HepG2 (cell line): Measurements from ENCODE around the gene CD72. TPM values are rescaled to one million over a fixed set of nuclear protein-coding genes. Genes with fewer than 3 reads are reported as not detected.

Source experiments
- DNMT3B ChIP-seq: conservative IDR thresholded peaks from 2 replicates; pipeline ENCODE4 v1.6.1; 2016; ENCODE audit warnings: missing biosample characterization, control low read depth
- ELF4 ChIP-seq: sonication (generic); formaldehyde crosslinking; IDR thresholded peaks from 2 replicates; pipeline ENCODE4 v1.5.0; 2020; ENCODE audit warnings: missing genetic modification reagents, mild to moderate bottlenecking, moderate library complexity, borderline replicate concordance
- FOXO4 ChIP-seq: sonication (generic); formaldehyde crosslinking; conservative IDR thresholded peaks from 2 replicates; pipeline ENCODE4 v1.8.1; 2023; ENCODE audit warnings: missing genetic modification reagents
- GMEB2 ChIP-seq: IDR thresholded peaks from 2 replicates; pipeline ENCODE4 v1.6.1; 2016; ENCODE audit warnings: missing biosample characterization, missing genetic modification reagents, low read depth
- KAT8 ChIP-seq: IDR thresholded peaks from 2 replicates; pipeline ENCODE4 v1.6.1; 2016; ENCODE audit warnings: missing genetic modification reagents, missing compliant biosample characterization
- KDM4B ChIP-seq: sonication (generic); formaldehyde crosslinking; IDR thresholded peaks from 2 replicates; pipeline ENCODE4 v1.4.0; 2020; ENCODE audit warnings: missing genetic modification reagents
- MBNL3 ChIP-seq: fragments of 250-450 bp; sonication (Bioruptor Pico); conservative IDR thresholded peaks from 2 replicates; pipeline ENCODE4 v1.8.0; 2022; ENCODE audit warnings: mild to moderate bottlenecking, inconsistent platforms
- MLX ChIP-seq: IDR thresholded peaks from 2 replicates; pipeline ENCODE4 v1.6.1; 2016
- NFIB ChIP-seq: sonication (generic); formaldehyde crosslinking; IDR thresholded peaks from 2 replicates; pipeline ENCODE4 v1.9.0; 2021; ENCODE audit warnings: missing genetic modification reagents, mild to moderate bottlenecking, borderline replicate concordance
- SIN3A ChIP-seq: IDR thresholded peaks from 2 replicates; pipeline ENCODE4 v1.6.1; 2011; ENCODE audit warnings: low read depth, mild to moderate bottlenecking, control low read depth, low read length, borderline replicate concordance
- SNAPC2 ChIP-seq: sonication (generic); formaldehyde crosslinking; IDR thresholded peaks from 2 replicates; pipeline ENCODE4 v1.8.1; 2022; ENCODE audit warnings: mild to moderate bottlenecking, missing genetic modification reagents
- SP1 ChIP-seq, 2 experiments: fragments of 450-650 bp in 1 of 2; sonication (generic) in 1 of 2; formaldehyde crosslinking in 1 of 2; IDR thresholded peaks; 2 replicates each; pipeline versions ENCODE4 v1.4.0 to v1.6.1; 2016 to 2020; ENCODE audit warnings: missing genetic modification reagents in 1 of 2
- TAF15 ChIP-seq: fragments of 200-400 bp; formaldehyde crosslinking; IDR thresholded peaks from one replicate; pipeline ENCODE4 v1.6.1; 2018; ENCODE audit warnings: mild to moderate bottlenecking, low read depth, low read length; ENCODE audit not compliant: poor library complexity, severe bottlenecking
- TEAD3 ChIP-seq: optimal IDR thresholded peaks from 2 replicates; pipeline ENCODE3; 2016; ENCODE audit warnings: borderline replicate concordance
- TSC22D2 ChIP-seq: sonication (generic); formaldehyde crosslinking; IDR thresholded peaks from 2 replicates; pipeline ENCODE4 v1.5.1; 2020; ENCODE audit warnings: missing genetic modification reagents, mild to moderate bottlenecking, borderline replicate concordance
- U2AF1 ChIP-seq: fragments of 200-400 bp; formaldehyde crosslinking; optimal IDR thresholded peaks from 2 replicates; pipeline ENCODE3; 2017; ENCODE audit warnings: mild to moderate bottlenecking, low read depth, low read length
- UBTF ChIP-seq: sonication (generic); formaldehyde crosslinking; IDR thresholded peaks from 2 replicates; pipeline ENCODE4 v1.4.0; 2020; ENCODE audit warnings: mild to moderate bottlenecking, missing genetic modification reagents
- YEATS4 ChIP-seq: sonication (generic); formaldehyde crosslinking; IDR thresholded peaks from 2 replicates; pipeline ENCODE4 v1.4.0; 2020; ENCODE audit warnings: missing genetic modification reagents, borderline replicate concordance
- ZNF10 ChIP-seq: sonication (generic); formaldehyde crosslinking; IDR thresholded peaks from 2 replicates; pipeline ENCODE4 v1.4.0; 2020; ENCODE audit warnings: mild to moderate bottlenecking, low read depth, missing genetic modification reagents, borderline replicate concordance
- ZNF546 ChIP-seq: sonication (generic); formaldehyde crosslinking; conservative IDR thresholded peaks from 2 replicates; pipeline ENCODE4 v1.8.1; 2023; ENCODE audit warnings: mild to moderate bottlenecking, missing genetic modification reagents
- ZNF570 ChIP-seq: sonication (generic); formaldehyde crosslinking; IDR thresholded peaks from 2 replicates; pipeline ENCODE4 v1.4.0; 2020; ENCODE audit warnings: mild to moderate bottlenecking, missing genetic modification reagents, borderline replicate concordance
- ZNF605 ChIP-seq: sonication (generic); formaldehyde crosslinking; IDR thresholded peaks from 2 replicates; pipeline ENCODE4 v1.8.0; 2022; ENCODE audit warnings: mild to moderate bottlenecking, missing genetic modification reagents
- ZNF616 ChIP-seq: sonication (generic); formaldehyde crosslinking; IDR thresholded peaks from 2 replicates; pipeline ENCODE4 v1.5.0; 2020; ENCODE audit warnings: low read depth, mild to moderate bottlenecking, missing genetic modification reagents
- ZNF773 ChIP-seq: sonication (generic); formaldehyde crosslinking; IDR thresholded peaks from 2 replicates; pipeline ENCODE4 v1.4.0; 2020; ENCODE audit warnings: missing genetic modification reagents, borderline replicate concordance
- ZNF777 ChIP-seq: sonication (generic); formaldehyde crosslinking; IDR thresholded peaks from 2 replicates; pipeline ENCODE4 v1.4.0; 2020; ENCODE audit warnings: missing genetic modification reagents
- polyA plus RNA-seq, 8 experiments: library from polyadenylated mRNA; depleted of rRNA in 3 of 8; stranded (reverse) in 7 of 8; unstranded in 1 of 8; fragments of >200 nt; fragmentation: Illumina TruSeq in 4 of 8; extraction: Trizol in 4 of 8; gene quantifications; 2 replicates each; pipeline versions ENCODE4 v1.2.1 to v1.2.3, GENCODE V29; 2011 to 2016; ENCODE audit warnings: low read depth in 4 of 8, missing spikeins in 1 of 8, mixed read lengths in 1 of 8; ENCODE audit not compliant: insufficient read depth in 1 of 8
- total RNA-seq, 5 experiments: library from RNA; depleted of rRNA; stranded (reverse); fragments of >200 nt; fragmentation: Illumina TruSeq; extraction: Trizol; gene quantifications; 2 replicates each; pipeline ENCODE4 v1.2.3, GENCODE V29; 2016; ENCODE audit warnings: low read depth in 1 of 5

Gene CD72
- total and polyA plus RNA-seq, 2 of the 13 experiments (the other 11 are each of a cell fraction or from before 2014, with no cell fraction given): 0.18 to 1.1 TPM

GRCh38 chr9:35657546-35658136, 39.4 kb upstream of the CD72 start, which contains the start of gene RMRP (continued):
- peak; percentile 78; the same call in 1 of the 2 replicates for TF ChIP-seq UBTF (CRISPR knock-in tag)
- peak; percentile 89 for TF ChIP-seq GMEB2 (CRISPR knock-in tag)
- no peak for TF ChIP-seq SP1 (IDR thresholded peaks at IDR 0.05)
- peak; percentile 56; the same call in 1 of the 2 replicates for TF ChIP-seq SP1 (CRISPR knock-in tag; IDR thresholded peaks at IDR 0.05)
- peak; percentile 88 for TF ChIP-seq TEAD3
- peak; percentile 96 for TF ChIP-seq MLX (CRISPR knock-in tag)
- TF ChIP-seq TAF15: peak; percentile 71
- TF ChIP-seq KDM4B (CRISPR knock-in tag): peak; percentile 92
- TF ChIP-seq ZNF605 (CRISPR knock-in tag): peak; percentile 97
- peak; percentile 58; the same call in 1 of the 2 replicates for TF ChIP-seq ZNF777 (CRISPR knock-in tag)
- no peak for TF ChIP-seq MBNL3 (CRISPR knock-in tag)
- no peak; the same call in 1 of the 2 replicates for TF ChIP-seq DNMT3B (CRISPR knock-in tag)
- TF ChIP-seq ZNF10 (CRISPR knock-in tag): no peak
- TF ChIP-seq KAT8 (CRISPR knock-in tag): peak; percentile 82
- TF ChIP-seq SIN3A: peak; percentile 93
- TF ChIP-seq U2AF1: no peak
- 0 out of 2 replicates have a peak, but pooled peaks have one; percentile 80 for TF ChIP-seq ZNF773
- TF ChIP-seq ELF4 (CRISPR knock-in tag): no peak; the same call in 1 of the 2 replicates
- TF ChIP-seq ZNF546 (CRISPR knock-in tag): peak; percentile 96
- 0 out of 2 replicates have a peak, but pooled peaks have one; percentile 14 for TF ChIP-seq ZNF570 (CRISPR knock-in tag)
- 0 out of 2 replicates have a peak, but pooled peaks have one; percentile 67 for TF ChIP-seq FOXO4 (CRISPR knock-in tag)
- TF ChIP-seq SNAPC2 (CRISPR knock-in tag): peak; percentile 100
- no peak for TF ChIP-seq NFIB (CRISPR knock-in tag)
- peak; percentile 98 for TF ChIP-seq YEATS4 (CRISPR knock-in tag)
- TF ChIP-seq ZNF616 (CRISPR knock-in tag): peak; percentile 89
- TF ChIP-seq TSC22D2 (CRISPR knock-in tag): no peak; the same call in 1 of the 2 replicates
